Cardiac fibroblast (primary cell): ENCODE measurements around the gene RWDD1.

Experiments used
- DNase-seq, 2 donors: peaks; one replicate each; pipeline versions ENCODE4 v3.0.0 to v3.0.0-alpha.2; 2010; ENCODE audit warnings: low read depth in 2 of 2
- H3K4me3 ChIP-seq, 2 donors: replicated peaks in 1 of 2; 1 replicate in 1 of 2; 2 replicates in 1 of 2; pipeline ENCODE4 v1.5.1; 2011; ENCODE audit warnings: low read depth in 2 of 2, low read length in 2 of 2, mild to moderate bottlenecking in 2 of 2, moderate library complexity in 1 of 2
- CTCF ChIP-seq: IDR thresholded peaks from one replicate; pipeline ENCODE4 v1.5.1; 2011; ENCODE audit warnings: low read depth, mild to moderate bottlenecking, low read length, inconsistent platforms

Gene RWDD1

GRCh38 chr6:116570856-116571682 is at the start of gene RWDD1:
Gene RWDD1, plus strand, starts transcription at chr6:116571504. Its CDS starts 79 bp downstream, at chr6:116571583.
- peak within 1 kb of the TSS; percentile 79 to 83 for H3K4me3 ChIP-seq
- peak; percentile 100 for DNase-seq
- no peak for TF ChIP-seq CTCF

GRCh38 chr6:116522896-116523295 is 48.4 kb upstream of the RWDD1 start:
- no peak overlapping the region for H3K4me3 ChIP-seq
- no peak for TF ChIP-seq CTCF
- DNase-seq, result no peak

- H3K4me3 ChIP-seq, result no peak overlapping the region
- TF ChIP-seq CTCF, result no peak
- no peak for DNase-seq
Measured at GRCh38 chr6:116524236-116524635, 47.1 kb upstream of the RWDD1 start.

GRCh38 chr6:116528133-116528532 is 43.2 kb upstream of the RWDD1 start:
- no peak for DNase-seq
- TF ChIP-seq CTCF, result no peak
- H3K4me3 ChIP-seq, result no peak overlapping the region

- TF ChIP-seq CTCF, result no peak
- H3K4me3 ChIP-seq, result no peak overlapping the region
- peak; percentile 31 to 60 for DNase-seq
Measured at GRCh38 chr6:116528780-116529179, 42.5 kb upstream of the RWDD1 start.

GRCh38 chr6:116529466-116530290 is 41.6 kb upstream of the RWDD1 start:
- no peak overlapping the region for H3K4me3 ChIP-seq
- DNase-seq, result no peak
- TF ChIP-seq CTCF, result no peak
